HepG2 (cell line): ENCODE data around the gene MAML1. TPM values are rescaled to one million over a fixed set of nuclear protein-coding genes. Genes with fewer than 3 reads are reported as not detected.

Experiments
- CC2D1A ChIP-seq: sonication (generic); formaldehyde crosslinking; IDR thresholded peaks from 2 replicates; pipeline ENCODE4 v1.8.1; 2023; ENCODE audit warnings: mild to moderate bottlenecking, missing genetic modification reagents
- IKZF1 ChIP-seq: fragments of 450-650 bp; IDR thresholded peaks from 2 replicates; pipeline ENCODE4 v1.7.1; 2016
- MAFF ChIP-seq: IDR thresholded peaks from 2 replicates; pipeline ENCODE4 v1.6.1; 2011; ENCODE audit warnings: low read depth, low read length, improper control_type of control experiment
- MAFK ChIP-seq, 2 experiments: IDR thresholded peaks in 1 of 2; conservative IDR thresholded peaks in 1 of 2; 2 replicates each; pipeline ENCODE4 v1.6.1; 2011; ENCODE audit warnings: improper control_type of control experiment in 2 of 2, low read length in 2 of 2
- MXI1 ChIP-seq: IDR thresholded peaks from 3 replicates; pipeline ENCODE4 v1.6.1; 2012; ENCODE audit warnings: low read depth, low read length, inconsistent platforms, borderline replicate concordance
- NR2F2 ChIP-seq: IDR thresholded peaks from 2 replicates; pipeline ENCODE4 v1.6.1; 2012; ENCODE audit warnings: low read depth, inconsistent platforms, borderline replicate concordance
- RFX5 ChIP-seq: IDR thresholded peaks from 2 replicates; pipeline ENCODE4 v1.6.1; 2011; ENCODE audit warnings: low read depth, low read length, improper control_type of control experiment
- RXRA ChIP-seq: sonication (generic); formaldehyde crosslinking; IDR thresholded peaks from 2 replicates; pipeline ENCODE4 v1.5.1; 2020; ENCODE audit warnings: missing genetic modification reagents
- RXRB ChIP-seq: IDR thresholded peaks from 2 replicates; pipeline ENCODE4 v1.6.1; 2016; ENCODE audit warnings: borderline replicate concordance, missing genetic modification reagents, missing compliant biosample characterization
- SCMH1 ChIP-seq: sonication (generic); formaldehyde crosslinking; IDR thresholded peaks from 2 replicates; pipeline ENCODE4 v1.9.0; 2021; ENCODE audit warnings: missing genetic modification reagents, mild to moderate bottlenecking, borderline replicate concordance
- SIX4 ChIP-seq: sonication (generic); formaldehyde crosslinking; IDR thresholded peaks from 2 replicates; pipeline ENCODE4 v1.4.0; 2020; ENCODE audit warnings: missing genetic modification reagents
- TBL1XR1 ChIP-seq: fragments of 150-350 bp; IDR thresholded peaks from 2 replicates; pipeline ENCODE4 v1.6.1; 2014; ENCODE audit warnings: borderline replicate concordance, low read length; ENCODE audit not compliant: partially characterized antibody
- TBX3 ChIP-seq: fragments of 450-650 bp; IDR thresholded peaks from 2 replicates; pipeline ENCODE4 v1.6.1; 2017; ENCODE audit warnings: antibody characterized with exemption, mild to moderate bottlenecking, inconsistent platforms, borderline replicate concordance
- THYN1 ChIP-seq: sonication (generic); formaldehyde crosslinking; IDR thresholded peaks from 2 replicates; pipeline ENCODE4 v1.8.1; 2023; ENCODE audit warnings: low read depth, mild to moderate bottlenecking, moderate library complexity, missing genetic modification reagents, borderline replicate concordance
- TMF1 ChIP-seq: sonication (generic); formaldehyde crosslinking; IDR thresholded peaks from 2 replicates; pipeline ENCODE4 v1.8.1; 2022; ENCODE audit warnings: low read depth, missing genetic modification reagents
- ZNF101 ChIP-seq: sonication (generic); formaldehyde crosslinking; IDR thresholded peaks from 2 replicates; pipeline ENCODE4 v1.4.0; 2020; ENCODE audit warnings: mild to moderate bottlenecking, low read depth, missing genetic modification reagents, borderline replicate concordance
- ZNF17 ChIP-seq: sonication (generic); formaldehyde crosslinking; IDR thresholded peaks from 2 replicates; pipeline ENCODE4 v1.5.0; 2020; ENCODE audit warnings: mild to moderate bottlenecking, missing genetic modification reagents
- ZNF678 ChIP-seq: sonication (generic); formaldehyde crosslinking; IDR thresholded peaks from 2 replicates; pipeline ENCODE4 v1.4.0; 2020; ENCODE audit warnings: mild to moderate bottlenecking, missing genetic modification reagents
- ZNF7 ChIP-seq: IDR thresholded peaks from 2 replicates; pipeline ENCODE4 v1.6.1; 2016; ENCODE audit warnings: missing biosample characterization, missing genetic modification reagents
- ZNF761 ChIP-seq: sonication (generic); formaldehyde crosslinking; conservative IDR thresholded peaks from 2 replicates; pipeline ENCODE4 v1.4.0; 2020; ENCODE audit warnings: mild to moderate bottlenecking, missing genetic modification reagents
- ZSCAN25 ChIP-seq: sonication (generic); formaldehyde crosslinking; IDR thresholded peaks from 2 replicates; pipeline ENCODE4 v1.8.0; 2022; ENCODE audit warnings: mild to moderate bottlenecking, missing genetic modification reagents
- polyA plus RNA-seq, 8 experiments: library from polyadenylated mRNA; depleted of rRNA in 3 of 8; stranded (reverse) in 7 of 8; unstranded in 1 of 8; fragments of >200 nt; fragmentation: Illumina TruSeq in 4 of 8; extraction: Trizol in 4 of 8; gene quantifications; 2 replicates each; pipeline versions ENCODE4 v1.2.1 to v1.2.3, GENCODE V29; 2011 to 2016; ENCODE audit warnings: low read depth in 4 of 8, missing spikeins in 1 of 8, mixed read lengths in 1 of 8; ENCODE audit not compliant: insufficient read depth in 1 of 8
- total RNA-seq, 5 experiments: library from RNA; depleted of rRNA; stranded (reverse); fragments of >200 nt; fragmentation: Illumina TruSeq; extraction: Trizol; gene quantifications; 2 replicates each; pipeline ENCODE4 v1.2.3, GENCODE V29; 2016; ENCODE audit warnings: low read depth in 1 of 5
- TF ChIP-seq, protein P1 (sequence below): sonication (generic); formaldehyde crosslinking; IDR thresholded peaks from 2 replicates; pipeline ENCODE4 v1.5.1; 2020; ENCODE audit warnings: missing genetic modification reagents, mild to moderate bottlenecking, borderline replicate concordance
- TF ChIP-seq, protein P2 (sequence below): sonication (generic); formaldehyde crosslinking; IDR thresholded peaks from 2 replicates; pipeline ENCODE4 v1.4.0; 2020; ENCODE audit warnings: mild to moderate bottlenecking, low read depth, missing genetic modification reagents
- TF ChIP-seq, protein P3 (sequence below): IDR thresholded peaks from 2 replicates; pipeline ENCODE4 v1.6.1; 2016
- TF ChIP-seq, protein P4 (sequence below): sonication (generic); formaldehyde crosslinking; IDR thresholded peaks from 2 replicates; pipeline ENCODE4 v1.5.0; 2020; ENCODE audit warnings: missing genetic modification reagents

MAML1 gene
- total and polyA plus RNA-seq, 2 of the 13 experiments (the other 11 are each of a cell fraction or from before 2014, with no cell fraction given) = 10.0 to 10.8 TPM

DNA sequence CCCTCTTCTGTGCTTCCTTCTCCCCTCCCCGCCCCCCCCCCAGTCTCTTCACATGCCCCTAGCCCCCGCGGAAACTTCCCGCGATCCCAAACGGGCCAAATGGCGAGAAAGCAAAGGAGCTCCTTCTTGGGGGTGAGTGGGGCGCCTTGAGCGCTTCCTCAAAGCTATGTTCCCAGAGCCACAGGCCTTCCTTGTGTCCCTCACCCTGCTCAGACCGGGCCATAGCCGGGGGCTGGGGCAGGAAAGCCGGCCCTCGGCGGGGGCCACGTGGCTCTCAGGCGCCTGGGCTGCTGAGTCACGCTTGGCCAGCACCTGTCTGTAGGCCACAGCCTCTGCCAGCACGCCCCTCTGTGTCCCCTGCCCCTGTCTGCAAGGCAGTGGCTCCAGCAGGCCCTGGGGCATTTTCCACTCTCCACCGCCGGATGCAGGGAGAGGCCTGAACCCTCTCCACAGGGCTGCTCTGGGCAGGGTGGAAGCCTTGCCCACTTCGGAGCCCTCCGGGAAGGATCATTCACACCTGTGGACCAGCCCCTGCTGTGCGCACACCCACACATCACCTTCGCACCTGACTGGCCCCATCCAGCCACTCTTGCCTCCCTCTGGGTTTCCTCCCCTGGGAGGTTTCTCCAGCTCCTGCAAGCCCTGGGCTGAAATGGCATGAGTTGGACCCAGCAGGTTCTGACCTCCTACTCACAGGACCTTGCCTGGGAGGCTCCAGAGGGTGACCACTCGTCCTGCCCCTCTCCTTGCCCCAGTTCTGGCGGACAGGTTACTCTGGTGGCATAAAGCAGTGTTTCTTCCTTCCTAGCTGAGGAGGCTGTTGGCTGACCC, 86.9 kb downstream of the MAML1 start (continued):
- TF ChIP-seq MAFK (conservative IDR thresholded peaks at IDR 0.05 in 1 of 2, IDR thresholded peaks at IDR 0.05 in 1 of 2; ENCODE audit: low read length in 2 of 2) (peak; percentile 76 to 94), ZNF678 (CRISPR knock-in tag) (no peak), MXI1 (peak; percentile 92; the same call in 2 of the 3 replicates), ZNF761 (CRISPR knock-in tag) (no peak), NR2F2 (no peak), THYN1 (CRISPR knock-in tag) (no peak), ZNF7 (CRISPR knock-in tag) (no peak), TMF1 (CRISPR knock-in tag) (no peak; the same call in 1 of the 2 replicates), ZNF17 (CRISPR knock-in tag) (no peak), SCMH1 (CRISPR knock-in tag) (no peak), TBL1XR1 (no peak), CC2D1A (CRISPR knock-in tag) (no peak), SIX4 (no peak), RXRB (CRISPR knock-in tag) (no peak; the same call in 1 of the 2 replicates), ZSCAN25 (CRISPR knock-in tag) (peak; percentile 81; the same call in 1 of the 2 replicates), IKZF1 (no peak), MAFF (peak; percentile 76; the same call in 1 of the 2 replicates), TBX3 (0 out of 2 replicates have a peak, but pooled peaks have one; percentile 29), RXRA (no peak; the same call in 1 of the 2 replicates), RFX5 (0 out of 2 replicates have a peak, but pooled peaks have one; percentile 1), ZNF101 (CRISPR knock-in tag) (no peak)
- TF ChIP-seq, protein P1, sequence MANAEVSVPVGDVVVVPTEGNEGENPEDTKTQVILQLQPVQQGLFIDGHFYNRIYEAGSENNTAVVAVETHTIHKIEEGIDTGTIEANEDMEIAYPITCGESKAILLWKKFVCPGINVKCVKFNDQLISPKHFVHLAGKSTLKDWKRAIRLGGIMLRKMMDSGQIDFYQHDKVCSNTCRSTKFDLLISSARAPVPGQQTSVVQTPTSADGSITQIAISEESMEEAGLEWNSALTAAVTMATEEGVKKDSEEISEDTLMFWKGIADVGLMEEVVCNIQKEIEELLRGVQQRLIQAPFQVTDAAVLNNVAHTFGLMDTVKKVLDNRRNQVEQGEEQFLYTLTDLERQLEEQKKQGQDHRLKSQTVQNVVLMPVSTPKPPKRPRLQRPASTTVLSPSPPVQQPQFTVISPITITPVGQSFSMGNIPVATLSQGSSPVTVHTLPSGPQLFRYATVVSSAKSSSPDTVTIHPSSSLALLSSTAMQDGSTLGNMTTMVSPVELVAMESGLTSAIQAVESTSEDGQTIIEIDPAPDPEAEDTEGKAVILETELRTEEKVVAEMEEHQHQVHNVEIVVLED (CRISPR knock-in tag) = no peak
- TF ChIP-seq, protein P2, sequence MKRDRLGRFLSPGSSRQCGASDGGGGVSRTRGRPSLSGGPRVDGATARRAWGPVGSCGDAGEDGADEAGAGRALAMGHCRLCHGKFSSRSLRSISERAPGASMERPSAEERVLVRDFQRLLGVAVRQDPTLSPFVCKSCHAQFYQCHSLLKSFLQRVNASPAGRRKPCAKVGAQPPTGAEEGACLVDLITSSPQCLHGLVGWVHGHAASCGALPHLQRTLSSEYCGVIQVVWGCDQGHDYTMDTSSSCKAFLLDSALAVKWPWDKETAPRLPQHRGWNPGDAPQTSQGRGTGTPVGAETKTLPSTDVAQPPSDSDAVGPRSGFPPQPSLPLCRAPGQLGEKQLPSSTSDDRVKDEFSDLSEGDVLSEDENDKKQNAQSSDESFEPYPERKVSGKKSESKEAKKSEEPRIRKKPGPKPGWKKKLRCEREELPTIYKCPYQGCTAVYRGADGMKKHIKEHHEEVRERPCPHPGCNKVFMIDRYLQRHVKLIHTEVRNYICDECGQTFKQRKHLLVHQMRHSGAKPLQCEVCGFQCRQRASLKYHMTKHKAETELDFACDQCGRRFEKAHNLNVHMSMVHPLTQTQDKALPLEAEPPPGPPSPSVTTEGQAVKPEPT (CRISPR knock-in tag) = no peak
- TF ChIP-seq, protein P3, sequence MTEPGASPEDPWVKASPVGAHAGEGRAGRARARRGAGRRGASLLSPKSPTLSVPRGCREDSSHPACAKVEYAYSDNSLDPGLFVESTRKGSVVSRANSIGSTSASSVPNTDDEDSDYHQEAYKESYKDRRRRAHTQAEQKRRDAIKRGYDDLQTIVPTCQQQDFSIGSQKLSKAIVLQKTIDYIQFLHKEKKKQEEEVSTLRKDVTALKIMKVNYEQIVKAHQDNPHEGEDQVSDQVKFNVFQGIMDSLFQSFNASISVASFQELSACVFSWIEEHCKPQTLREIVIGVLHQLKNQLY = peak; percentile 69; the same call in 1 of the 2 replicates
- TF ChIP-seq, protein P4, sequence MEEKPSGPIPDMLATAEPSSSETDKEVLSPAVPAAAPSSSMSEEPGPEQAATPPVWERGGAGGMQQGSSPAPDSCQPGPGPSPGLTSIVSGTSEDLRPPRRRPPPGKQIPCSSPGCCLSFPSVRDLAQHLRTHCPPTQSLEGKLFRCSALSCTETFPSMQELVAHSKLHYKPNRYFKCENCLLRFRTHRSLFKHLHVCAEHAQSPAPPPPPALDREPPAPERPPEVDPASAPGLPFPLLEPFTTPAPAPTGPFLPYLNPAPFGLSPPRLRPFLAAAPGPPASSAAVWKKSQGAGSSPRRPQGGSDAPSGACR = no peak; the same call in 1 of the 2 replicates
